Kidney glomerular epithelial cell (primary cell): ENCODE data around the gene ADAMTS18.

Experiments used
- DNase-seq: peaks from one replicate; lab custom pipeline; 2025; lab: John Stamatoyannopoulos, UW

Gene ADAMTS18

GRCh38 chr16:77434022-77434529 lies 758 bp downstream of the ADAMTS18 start:
- no peak for DNase-seq

- DNase-seq, result no peak
Observed at GRCh38 chr16:77433146-77433545, 1.7 kb downstream of the ADAMTS18 start.

- no peak for DNase-seq
Observed at GRCh38 chr16:77432264-77432663, 2.6 kb downstream of the ADAMTS18 start.

GRCh38 chr16:77430787-77431585 lies 3.8 kb downstream of the ADAMTS18 start:
- no peak for DNase-seq

GRCh38 chr16:77430360-77430759 lies 4.5 kb downstream of the ADAMTS18 start:
- DNase-seq, result no peak

GRCh38 chr16:77424871-77425604 lies 9.8 kb downstream of the ADAMTS18 start:
- no peak for DNase-seq

GRCh38 chr16:77422196-77422784 lies 12.5 kb downstream of the ADAMTS18 start:
- no peak for DNase-seq

- DNase-seq, result no peak
Observed at GRCh38 chr16:77416939-77417480, 17.8 kb downstream of the ADAMTS18 start.

GRCh38 chr16:77414752-77415231 lies 20.0 kb downstream of the ADAMTS18 start:
- DNase-seq, result peak; percentile 65

- no peak for DNase-seq
Observed at GRCh38 chr16:77410449-77410848, 24.4 kb downstream of the ADAMTS18 start.

- peak; percentile 6 for DNase-seq
Observed at GRCh38 chr16:77409311-77409710, 25.5 kb downstream of the ADAMTS18 start.

GRCh38 chr16:77408607-77409006 lies 26.2 kb downstream of the ADAMTS18 start:
- DNase-seq, result peak; percentile 26

GRCh38 chr16:77406680-77407079 lies 28.2 kb downstream of the ADAMTS18 start:
- no peak for DNase-seq

GRCh38 chr16:77404775-77405174 lies 30.1 kb downstream of the ADAMTS18 start:
- no peak for DNase-seq

GRCh38 chr16:77403732-77404131 lies 31.1 kb downstream of the ADAMTS18 start:
- no peak for DNase-seq

GRCh38 chr16:77402672-77403071 lies 32.2 kb downstream of the ADAMTS18 start:
- no peak for DNase-seq

GRCh38 chr16:77402118-77402517 lies 32.7 kb downstream of the ADAMTS18 start:
- no peak for DNase-seq

GRCh38 chr16:77399546-77399945 lies 35.3 kb downstream of the ADAMTS18 start:
- DNase-seq, result no peak

- DNase-seq, result no peak
Observed at GRCh38 chr16:77399066-77399465, 35.8 kb downstream of the ADAMTS18 start.

- DNase-seq, result no peak
Observed at GRCh38 chr16:77398495-77398894, 36.3 kb downstream of the ADAMTS18 start.

GRCh38 chr16:77396461-77396860 lies 38.4 kb downstream of the ADAMTS18 start:
- DNase-seq, result peak; percentile 6

GRCh38 chr16:77394699-77395098 lies 40.1 kb downstream of the ADAMTS18 start:
- DNase-seq, result no peak
